NCI-H526 treated with DMSO at 0.1 percent for 48 hours (cell line): ENCODE data around the gene HARS1.
"Not testable (repeated sequence)": the region's sequence is repeated elsewhere in the genome, so short reads cannot be mapped to it uniquely, and the experiment has no call there.

Experiments
- DNase-seq: peaks from one replicate; lab custom pipeline; 2025; lab: John Stamatoyannopoulos, UW

The HARS1 gene

GRCh38 chr5:140633021-140633471, 58.1 kb downstream of the HARS1 start, which contains the start of gene CD14:
Gene CD14 (minus strand): TSS chr5:140633175. CDS start chr5:140633071, 104 bp downstream.
- peak; percentile 48 for DNase-seq

DNA sequence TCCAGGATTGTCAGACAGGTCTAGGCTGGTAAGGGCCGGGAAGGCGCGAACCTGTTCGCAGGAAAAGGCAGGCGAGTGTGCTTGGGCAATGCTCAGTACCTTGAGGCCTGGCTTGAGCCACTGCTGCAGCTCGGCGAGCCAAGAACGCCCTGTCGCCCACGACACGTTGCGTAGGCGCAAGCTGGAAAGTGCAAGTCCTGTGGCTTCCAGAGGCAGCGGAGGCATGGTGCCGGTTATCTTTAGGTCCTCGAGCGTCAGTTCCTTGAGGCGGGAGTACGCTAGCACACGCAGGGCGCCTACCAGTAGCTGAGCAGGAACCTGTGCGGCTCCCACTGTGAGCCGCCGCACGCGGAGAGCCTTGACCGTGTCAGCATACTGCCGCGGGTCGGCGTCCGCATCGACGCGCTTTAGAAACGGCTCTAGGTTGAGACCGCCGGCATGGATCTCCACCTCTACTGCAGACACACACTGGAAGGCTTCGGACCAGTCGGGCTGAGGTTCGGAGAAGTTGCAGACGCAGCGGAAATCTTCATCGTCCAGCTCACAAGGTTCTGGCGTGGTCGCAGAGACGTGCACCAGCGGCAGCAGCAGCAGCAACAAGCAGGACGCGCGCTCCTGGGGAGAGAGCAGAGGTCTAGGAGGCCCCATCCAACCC, 58.7 kb downstream of the HARS1 start:
- peak; percentile 48 for DNase-seq

GRCh38 chr5:140631831-140632365, 59.3 kb downstream of the HARS1 start:
- DNase-seq, result peak; percentile 60

GRCh38 chr5:140631036-140631417, 60.1 kb downstream of the HARS1 start:
- DNase-seq, result no peak

DNA sequence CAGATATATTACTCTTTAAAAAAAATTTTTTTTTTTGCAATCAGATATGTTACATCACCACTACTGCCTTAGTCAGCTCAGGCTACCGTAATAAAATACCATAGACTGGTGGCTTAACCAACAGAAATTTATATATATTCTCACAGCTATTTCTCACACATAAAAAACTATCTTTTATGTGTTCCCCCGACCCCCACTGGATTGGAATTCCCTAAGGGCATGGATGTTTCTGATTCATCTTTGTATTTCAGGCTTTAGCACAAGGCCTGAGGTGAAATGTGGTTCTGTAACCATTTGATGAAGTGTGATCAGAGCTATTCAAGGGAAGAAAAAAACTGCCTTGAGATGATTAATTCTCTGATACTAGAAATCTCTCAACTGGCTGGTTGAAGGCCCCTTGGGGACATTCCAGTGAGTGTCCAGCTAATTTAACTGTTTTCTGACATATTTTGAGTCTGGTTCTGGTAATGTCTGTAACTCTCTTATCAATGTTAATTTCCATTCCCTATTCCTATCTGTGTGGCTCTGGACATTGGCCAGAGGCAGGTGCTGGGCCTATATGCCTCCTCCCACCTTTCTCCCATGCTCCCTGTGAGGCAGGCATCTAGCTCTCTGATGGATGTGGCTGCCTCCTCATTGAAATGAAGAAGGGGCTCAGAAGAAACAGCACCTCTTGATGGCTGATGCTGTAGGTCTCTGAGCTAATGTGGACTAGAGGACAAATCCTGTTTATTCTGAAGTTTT, 60.7 kb downstream of the HARS1 start:
- DNase-seq, result no peak

GRCh38 chr5:140628711-140629110, 62.5 kb downstream of the HARS1 start:
- DNase-seq, result no peak

- no peak for DNase-seq
Observed at GRCh38 chr5:140627972-140628371, 63.2 kb downstream of the HARS1 start.

DNA sequence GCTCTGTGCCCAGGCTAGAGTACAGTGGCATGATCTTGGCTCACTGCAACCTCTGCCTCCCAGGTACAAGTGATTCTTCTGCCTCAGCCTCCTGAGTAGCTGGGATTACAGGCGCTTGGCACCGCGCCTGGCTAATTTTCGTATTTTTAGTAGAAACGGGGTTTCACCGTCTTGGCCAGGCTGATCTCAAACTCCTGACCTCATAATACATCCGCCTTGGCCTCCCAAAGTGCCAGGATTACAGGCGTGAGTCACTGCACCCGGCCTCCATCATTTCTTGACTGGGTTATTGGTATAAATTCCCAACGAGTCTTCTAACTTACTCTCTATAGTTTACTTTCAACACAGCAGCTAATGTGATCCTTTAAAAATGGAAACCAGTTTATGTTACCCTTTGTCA, 66.3 kb downstream of the HARS1 start:
- DNase-seq, result not testable (repeated sequence)
